D721Med (cell line): ENCODE data around the gene STK32A.

Experiments used
- DNase-seq: peaks from one replicate; pipeline ENCODE4 v3.0.0; 2011; ENCODE audit warnings: low spot score; ENCODE audit not compliant: insufficient read length
- FAIRE-seq: peaks from 2 replicates; lab custom pipeline; 2011; peaks lifted over from hg19 to GRCh38; lab: Jason Lieb, UNC
- CTCF ChIP-seq: IDR thresholded peaks from 2 replicates; pipeline ENCODE4 v1.5.1; 2012; ENCODE audit warnings: mild to moderate bottlenecking, control low read depth; ENCODE audit not compliant: insufficient read depth; ENCODE audit errors: missing control alignments

The STK32A gene

GRCh38 chr5:147234825-147235635 lies at the start of gene STK32A:
TSS of gene STK32A (plus strand) at chr5:147235026. CDS start at chr5:147239635, 4,609 bp downstream.
- FAIRE-seq (no peak), DNase-seq (peak; percentile 25)
- peak; percentile 43 for TF ChIP-seq CTCF

GRCh38 chr5:147187099-147187540 lies 47.7 kb upstream of the STK32A start:
- FAIRE-seq (no peak), DNase-seq (no peak)
- TF ChIP-seq CTCF: no peak

GRCh38 chr5:147188200-147189108 lies 46.4 kb upstream of the STK32A start:
- peak; percentile 84 for FAIRE-seq
- peak; percentile 23 for DNase-seq
- peak; percentile 86 for TF ChIP-seq CTCF

- FAIRE-seq (no peak), DNase-seq (no peak)
- no peak for TF ChIP-seq CTCF
Observed at GRCh38 chr5:147189109-147189424, 45.8 kb upstream of the STK32A start.

GRCh38 chr5:147190331-147190730 lies 44.5 kb upstream of the STK32A start:
- no peak for FAIRE-seq
- TF ChIP-seq CTCF: no peak

GRCh38 chr5:147193123-147193522 lies 41.7 kb upstream of the STK32A start:
- no peak for TF ChIP-seq CTCF
- no peak for DNase-seq
- no peak for FAIRE-seq

More at GRCh38 chr5:147190331-147190730, 44.5 kb upstream of the STK32A start:
- DNase-seq: no peak
